A549 (cell line): ENCODE data around the gene NADSYN1. TPM values are rescaled to one million over a fixed set of nuclear protein-coding genes. Genes with fewer than 3 reads are reported as not detected.

Experiments
- ATAC-seq, 2 experiments: fragments of 200-7000 bp in 1 of 2; fragments of >200 bp in 1 of 2; cut with Nextera tagmentation in 1 of 2; cut with Tn5 transposase in 1 of 2; 3 replicates each; pipeline versions ENCODE4 v1.8.0 to v1.9.1; 2018 to 2020; ENCODE audit warnings: mild to moderate bottlenecking in 1 of 2, moderate library complexity in 1 of 2
- CTCF ChIA-PET: fragments of 300-600 bp; sonication (Branson Sonifier 250); formaldehyde crosslinking; extraction: SDS; loops from one replicate; lab custom pipeline; 2021; ENCODE audit warnings: antibody characterized with exemption, inconsistent platforms; lab: Yijun Ruan, JAX
- POLR2A ChIA-PET: fragments of 350-600 bp; formaldehyde crosslinking; extraction: SDS; loops from one replicate; lab custom pipeline; 2021; ENCODE audit warnings: antibody characterized with exemption, inconsistent platforms; lab: Yijun Ruan, JAX
- DNase-seq, 2 experiments: peaks; one replicate each; pipeline versions ENCODE4 v3.0.0 to v3.0.0-alpha.2; 2011 to 2016; ENCODE audit warnings: low read depth in 1 of 2, low spot score in 1 of 2
- FAIRE-seq: peaks from 2 replicates; lab custom pipeline; 2011; peaks lifted over from hg19 to GRCh38; lab: Jason Lieb, UNC
- H3K27ac ChIP-seq, 2 experiments: fragments of >200 bp; sonication (Bioruptor Twin); formaldehyde crosslinking; 3 replicates each; pipeline ENCODE4 v1.5.1; 2016 to 2017
- H3K4me1 ChIP-seq: fragments of >200 bp; sonication (Bioruptor Twin); formaldehyde crosslinking; 3 replicates; pipeline ENCODE4 v1.6.1; 2016
- H3K4me2 ChIP-seq: fragments of >200 bp; sonication (Bioruptor Twin); formaldehyde crosslinking; 3 replicates; pipeline ENCODE4 v1.6.1; 2016
- H3K4me3 ChIP-seq: fragments of >200 bp; sonication (Bioruptor Twin); formaldehyde crosslinking; 3 replicates; pipeline ENCODE4 v1.5.1; 2016
- H3K9me3 ChIP-seq: fragments of >200 bp; sonication (Bioruptor Twin); formaldehyde crosslinking; 3 replicates; pipeline ENCODE4 v1.6.1; 2016
- BHLHE40 ChIP-seq: IDR thresholded peaks from 2 replicates; pipeline ENCODE4 v1.6.1; 2012; ENCODE audit warnings: low read depth, low read length, inconsistent platforms
- CBX2 ChIP-seq: fragments of 200-600 bp; sonication (generic); IDR thresholded peaks from 2 replicates; pipeline ENCODE4 v1.6.1; 2016; ENCODE audit warnings: low read depth, mild to moderate bottlenecking, borderline replicate concordance
- CBX8 ChIP-seq: fragments of 200-600 bp; sonication (generic); IDR thresholded peaks from 2 replicates; pipeline ENCODE4 v1.6.1; 2016
- CEBPB ChIP-seq, 2 experiments: fragments of >200 bp in 1 of 2; sonication (Bioruptor Twin) in 1 of 2; formaldehyde crosslinking in 1 of 2; IDR thresholded peaks; 2 replicates each; pipeline ENCODE4 v1.6.1; 2012 to 2016
- CHD2 ChIP-seq: fragments of 150-350 bp; IDR thresholded peaks from 2 replicates; pipeline ENCODE4 v1.6.1; 2014; ENCODE audit warnings: low read length; ENCODE audit not compliant: partially characterized antibody
- EHF ChIP-seq: fragments of 250-450 bp; sonication (Bioruptor Pico); IDR thresholded peaks from 2 replicates; pipeline ENCODE4 v1.5.0; 2020; ENCODE audit warnings: mild to moderate bottlenecking
- EHMT2 ChIP-seq: fragments of 200-600 bp; sonication (generic); IDR thresholded peaks from 2 replicates; pipeline ENCODE4 v1.6.1; 2016; ENCODE audit warnings: antibody characterized with exemption, low read depth, mild to moderate bottlenecking, moderate library complexity
- FOSB ChIP-seq: fragments of 250-450 bp; sonication (Bioruptor Pico); IDR thresholded peaks from 2 replicates; pipeline ENCODE4 v1.5.0; 2020; ENCODE audit warnings: mild to moderate bottlenecking, moderate library complexity
- FOXS1 ChIP-seq: fragments of 250-450 bp; sonication (Bioruptor Pico); IDR thresholded peaks from 2 replicates; pipeline ENCODE4 v1.5.0; 2020; ENCODE audit warnings: mild to moderate bottlenecking, moderate library complexity
- GATA3 ChIP-seq: IDR thresholded peaks from 2 replicates; pipeline ENCODE4 v1.6.1; 2012; ENCODE audit warnings: borderline replicate concordance
- KDM1A ChIP-seq: fragments of 200-600 bp; sonication (generic); IDR thresholded peaks from 2 replicates; pipeline ENCODE4 v1.6.1; 2016; ENCODE audit warnings: low read depth, mild to moderate bottlenecking
- MYC ChIP-seq: IDR thresholded peaks from 2 replicates; pipeline ENCODE4 v1.6.1; 2012; ENCODE audit warnings: mild to moderate bottlenecking, inconsistent platforms, low read length, improper control_type of control experiment, borderline replicate concordance
- NPAS2 ChIP-seq: fragments of 250-450 bp; sonication (Bioruptor Pico); IDR thresholded peaks from 2 replicates; pipeline ENCODE4 v1.8.0; 2022; ENCODE audit warnings: mild to moderate bottlenecking, moderate library complexity, borderline replicate concordance
- PHF8 ChIP-seq: fragments of 200-600 bp; sonication (generic); IDR thresholded peaks from 2 replicates; pipeline ENCODE4 v1.6.1; 2016; ENCODE audit warnings: low read depth, mild to moderate bottlenecking, antibody characterized with exemption, moderate library complexity, borderline replicate concordance
- RAD21 ChIP-seq, 2 experiments: fragments of >200 bp in 1 of 2; sonication (Bioruptor Twin) in 1 of 2; formaldehyde crosslinking in 1 of 2; IDR thresholded peaks in 1 of 2; conservative IDR thresholded peaks in 1 of 2; 2 replicates in 1 of 2; 3 replicates in 1 of 2; pipeline ENCODE4 v1.6.1; 2012 to 2018; ENCODE audit warnings: inconsistent platforms in 1 of 2
- RARB ChIP-seq: fragments of 250-450 bp; sonication (Bioruptor Pico); IDR thresholded peaks from 2 replicates; pipeline ENCODE4 v1.8.0; 2021; ENCODE audit warnings: mild to moderate bottlenecking, moderate library complexity
- RCOR1 ChIP-seq: fragments of 150-350 bp; IDR thresholded peaks from 2 replicates; pipeline ENCODE4 v1.6.1; 2014; ENCODE audit warnings: antibody characterized with exemption, low read length, low read depth
- TFCP2L1 ChIP-seq: fragments of 250-450 bp; sonication (Bioruptor Pico); IDR thresholded peaks from 2 replicates; pipeline ENCODE4 v1.5.0; 2021; ENCODE audit warnings: mild to moderate bottlenecking
- whole genome bisulfite sequencing: methylation state at CpG from one replicate; pipeline ENCODE4 v1.1.6; 2017; ENCODE audit errors: missing lambda C conversion rate; 5-methylcytosine and 5-hydroxymethylcytosine counted together
- polyA plus RNA-seq, 4 experiments: library from polyadenylated mRNA; depleted of rRNA in 3 of 4; stranded (reverse); fragments of >200 nt; fragmentation: RNase III in 1 of 4; extraction: RNeasy Plus Mini Kit Qiagen cat#74134 plus additional on column Dnase treatment in 1 of 4; gene quantifications; 2 replicates in 3 of 4; 3 replicates in 1 of 4; pipeline ENCODE4 v1.2.3, GENCODE V29; 2011 to 2017
- TF ChIP-seq, protein P1 (sequence below): fragments of 150-350 bp; IDR thresholded peaks from 2 replicates; pipeline ENCODE4 v1.6.1; 2014; ENCODE audit warnings: low read depth, mild to moderate bottlenecking, low read length
- TF ChIP-seq, protein P2 (sequence below): fragments of 250-450 bp; sonication (Bioruptor Pico); IDR thresholded peaks from 2 replicates; pipeline ENCODE4 v1.5.0; 2020; ENCODE audit warnings: low read depth, mild to moderate bottlenecking, moderate library complexity
- TF ChIP-seq, protein P3 (sequence below): fragments of >200 bp; sonication (Bioruptor Twin); formaldehyde crosslinking; IDR thresholded peaks from 3 replicates; pipeline ENCODE4 v1.6.1; 2016
- TF ChIP-seq, protein P4 (sequence below): IDR thresholded peaks from 2 replicates; pipeline ENCODE4 v1.6.1; 2012
- TF ChIP-seq, protein P5 (sequence below): IDR thresholded peaks from 2 replicates; pipeline ENCODE4 v1.6.1; 2012

The NADSYN1 gene
- polyA plus RNA-seq, 2 of the 4 experiments (the other 2 are of a cell fraction): 34.6 to 63.3 TPM

DNA sequence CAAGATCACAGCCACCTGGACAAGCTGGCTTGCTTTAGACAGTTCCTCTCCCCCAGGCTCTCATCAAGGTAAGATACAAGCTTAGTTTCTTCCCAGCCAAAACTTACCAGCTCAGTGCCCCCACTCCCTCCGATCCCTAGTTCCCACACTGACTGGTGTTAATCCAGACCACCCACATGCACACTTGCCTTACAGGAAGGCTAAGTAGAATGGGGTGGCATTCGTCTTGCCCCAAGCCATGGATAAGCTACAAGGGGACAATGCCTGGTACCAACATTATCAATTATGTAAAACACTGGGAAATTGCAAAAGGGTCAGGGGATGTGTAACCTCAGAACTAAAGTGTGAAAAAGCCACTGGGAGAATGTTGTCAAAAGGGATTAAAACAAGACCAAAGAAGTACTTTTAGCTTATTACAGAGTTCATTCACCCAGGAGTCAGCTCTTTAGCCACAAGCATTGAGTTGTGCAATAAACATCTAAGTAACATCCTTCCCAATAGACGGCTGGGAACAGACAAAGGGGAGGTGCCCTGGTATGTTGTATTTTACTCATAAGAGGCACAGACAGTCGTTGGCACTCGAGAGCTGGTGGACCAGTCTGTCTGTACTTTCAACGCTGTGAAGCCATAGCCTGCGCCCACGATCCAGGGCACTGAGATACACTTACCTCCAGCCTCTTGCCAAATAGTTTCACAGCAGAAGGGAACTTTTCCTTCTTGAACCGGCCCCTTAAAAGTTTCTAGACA, 5.9 kb upstream of the NADSYN1 start:
- ChIA-PET CTCF (interaction anchor here (0.7 to 1.9 kb wide), 4 partner anchors 14 to 648 kb away, joined by 3 to 9 read pairs (median 4); no protein-coding TSS in a partner anchor), POLR2A (no interaction called here)
- FAIRE-seq (no peak), ATAC-seq (no peak; a peak in 1 of 6 replicates), DNase-seq (peak in 1 of 2 experiments; percentile 18)
- TF ChIP-seq CEBPB (IDR thresholded peaks at IDR 0.05): 0 out of 4 replicates have a peak, but pooled peaks of 1 of the 2 experiments have one; percentile 4
- no peak for TF ChIP-seq RAD21 (conservative IDR thresholded peaks at IDR 0.05 in 1 of 2, IDR thresholded peaks at IDR 0.05 in 1 of 2)
- H3K4me3 ChIP-seq: peak overlapping the region; percentile 75
- WGBS: 89% methylated on average over 9 of the region's 9 CpGs
- H3K9me3 ChIP-seq: peaks cover 16% of the 10 kb centered on the region
- peak overlapping the region; percentile 95 for H3K4me2 ChIP-seq
- H3K4me1 ChIP-seq: peaks cover 20% of the 10 kb centered on the region; the same call in 2 of the 3 replicates
- H3K27ac ChIP-seq: peak overlapping the region; percentile 80 to 95; a peak in 4 of 6 replicates

DNA sequence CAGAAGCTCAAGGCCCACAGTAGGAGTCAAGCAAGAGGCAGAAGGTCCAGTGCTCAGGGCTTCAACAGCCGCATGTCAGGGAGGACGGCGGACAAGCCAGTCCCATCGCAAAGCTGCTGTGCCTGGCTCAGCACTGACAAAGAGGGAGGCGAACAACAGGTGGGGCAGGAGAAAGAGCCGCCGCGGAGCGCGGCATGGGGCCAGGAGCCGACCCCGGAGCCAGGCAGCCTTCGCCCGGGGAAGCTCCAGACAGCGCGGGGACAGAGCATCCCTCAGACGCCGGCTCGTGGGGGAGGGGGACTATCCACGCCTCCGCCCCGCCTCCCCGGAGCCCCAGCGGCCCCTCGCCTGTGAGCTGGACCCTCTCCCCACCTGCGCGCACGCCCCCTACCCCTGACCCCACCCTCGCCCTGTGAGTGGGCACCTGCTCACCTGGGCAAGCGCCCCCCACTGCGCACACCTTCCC, 5.2 kb upstream of the NADSYN1 start:
- 5% methylated on average over 20 of the region's 31 CpGs for WGBS
- Histone ChIP-seq H3K9me3 (peaks cover 16% of the 10 kb centered on the region), H3K4me1 (peaks cover 20% of the 10 kb centered on the region; the same call in 2 of the 3 replicates), H3K27ac (peak overlapping the region; percentile 80 to 95), H3K4me3 (peak overlapping the region; percentile 75), H3K4me2 (peak overlapping the region; percentile 95)
- ChIA-PET CTCF (interaction anchor here (0.9 to 1.9 kb wide), 3 partner anchors 10 to 18 kb away, joined by 3 to 9 read pairs (median 4); no protein-coding TSS in a partner anchor), POLR2A (no interaction called here)
- DNase-seq (peak in 1 of 2 experiments; percentile 33), ATAC-seq (peak; percentile 52 to 64), FAIRE-seq (no peak)
- no peak for TF ChIP-seq RARB
- TF ChIP-seq EHF: no peak
- TF ChIP-seq KDM1A: no peak
- no peak for TF ChIP-seq FOXS1
- no peak for TF ChIP-seq TFCP2L1 (CRISPR knock-in tag)
- TF ChIP-seq CHD2: no peak
- TF ChIP-seq FOSB (CRISPR knock-in tag): no peak
- no peak for TF ChIP-seq CBX2
- TF ChIP-seq, protein P1, sequence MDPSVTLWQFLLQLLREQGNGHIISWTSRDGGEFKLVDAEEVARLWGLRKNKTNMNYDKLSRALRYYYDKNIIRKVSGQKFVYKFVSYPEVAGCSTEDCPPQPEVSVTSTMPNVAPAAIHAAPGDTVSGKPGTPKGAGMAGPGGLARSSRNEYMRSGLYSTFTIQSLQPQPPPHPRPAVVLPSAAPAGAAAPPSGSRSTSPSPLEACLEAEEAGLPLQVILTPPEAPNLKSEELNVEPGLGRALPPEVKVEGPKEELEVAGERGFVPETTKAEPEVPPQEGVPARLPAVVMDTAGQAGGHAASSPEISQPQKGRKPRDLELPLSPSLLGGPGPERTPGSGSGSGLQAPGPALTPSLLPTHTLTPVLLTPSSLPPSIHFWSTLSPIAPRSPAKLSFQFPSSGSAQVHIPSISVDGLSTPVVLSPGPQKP: no peak
- no peak for TF ChIP-seq EHMT2
- TF ChIP-seq, protein P2, sequence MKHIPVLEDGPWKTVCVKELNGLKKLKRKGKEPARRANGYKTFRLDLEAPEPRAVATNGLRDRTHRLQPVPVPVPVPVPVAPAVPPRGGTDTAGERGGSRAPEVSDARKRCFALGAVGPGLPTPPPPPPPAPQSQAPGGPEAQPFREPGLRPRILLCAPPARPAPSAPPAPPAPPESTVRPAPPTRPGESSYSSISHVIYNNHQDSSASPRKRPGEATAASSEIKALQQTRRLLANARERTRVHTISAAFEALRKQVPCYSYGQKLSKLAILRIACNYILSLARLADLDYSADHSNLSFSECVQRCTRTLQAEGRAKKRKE (CRISPR knock-in tag): no peak

DNA sequence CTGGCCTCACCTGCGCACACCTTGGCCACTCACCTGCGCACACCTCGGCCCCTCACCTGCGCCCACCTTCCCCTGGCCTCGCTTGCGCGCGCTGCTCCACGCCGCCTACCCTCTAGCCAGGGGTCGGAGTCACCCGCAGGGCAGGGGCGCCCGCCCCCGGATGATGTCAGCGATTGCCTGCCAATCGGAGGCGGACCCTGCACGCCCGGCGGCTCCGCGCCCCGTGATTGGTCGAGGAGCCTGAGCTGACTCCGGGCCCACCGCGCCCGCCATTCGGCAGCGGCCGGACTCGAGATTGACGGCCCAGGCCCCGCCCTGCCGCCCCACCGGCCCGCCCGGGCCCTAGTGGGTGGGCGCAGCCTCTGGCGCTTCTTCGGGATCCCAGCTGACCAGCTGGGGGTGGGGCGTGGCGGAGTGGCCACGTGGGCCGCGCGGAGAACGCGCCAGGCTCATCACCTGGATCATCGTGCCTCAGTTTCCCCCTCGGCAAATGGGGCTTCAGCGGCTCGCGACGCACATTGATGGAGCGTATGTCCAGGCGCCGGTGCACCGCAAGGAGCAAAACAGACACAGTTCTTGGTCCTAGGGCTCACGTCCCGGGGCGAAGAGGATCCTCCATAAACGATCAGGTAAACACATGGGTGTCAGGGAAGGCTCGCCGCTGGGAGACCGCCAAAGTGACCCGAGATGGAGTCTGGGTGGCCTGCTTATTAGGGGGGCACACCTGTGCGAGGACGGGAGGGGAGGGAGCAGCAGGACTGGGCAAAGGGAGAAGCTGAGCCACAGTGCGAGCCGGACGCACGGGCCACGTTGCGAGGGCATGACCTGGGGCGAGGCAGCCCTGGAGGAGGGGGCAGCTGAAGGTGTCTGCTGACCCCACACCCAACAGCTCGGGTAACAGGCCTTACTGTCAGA, 4.5 kb upstream of the NADSYN1 start, which contains the start of gene DHCR7:
DHCR7 (minus strand) TSS at position 137 of the 915 bp plus-strand sequence. CDS start 3,441 bp downstream, outside the sequence.
- H3K27ac ChIP-seq: peak within 1 kb of the TSS; percentile 80 to 95
- H3K4me3 ChIP-seq: peak within 1 kb of the TSS; percentile 75
- 0% methylated on average over 31 of the region's 78 CpGs for WGBS
- DNase-seq: peak; percentile 94 to 96
- ChIA-PET CTCF (interaction anchor here (1.8 to 1.9 kb wide), 2 partner anchors 11 to 16 kb away, joined by 4 to 9 read pairs; no protein-coding TSS in a partner anchor), POLR2A (interaction anchor here (0.7 to 1.7 kb wide), 2 partner anchors 197 to 570 kb away, joined by 3 read pairs; partner anchors contain the start of gene SHANK2)
- peaks cover 16% of the 10 kb centered on the region for H3K9me3 ChIP-seq
- peak; percentile 86 to 95 for ATAC-seq
- peaks cover 20% of the 10 kb centered on the region; the same call in 2 of the 3 replicates for H3K4me1 ChIP-seq
- FAIRE-seq: no peak
- peak within 1 kb of the TSS; percentile 95 for H3K4me2 ChIP-seq
- TF ChIP-seq BHLHE40: no peak
- no peak for TF ChIP-seq RCOR1
- TF ChIP-seq, protein P3, sequence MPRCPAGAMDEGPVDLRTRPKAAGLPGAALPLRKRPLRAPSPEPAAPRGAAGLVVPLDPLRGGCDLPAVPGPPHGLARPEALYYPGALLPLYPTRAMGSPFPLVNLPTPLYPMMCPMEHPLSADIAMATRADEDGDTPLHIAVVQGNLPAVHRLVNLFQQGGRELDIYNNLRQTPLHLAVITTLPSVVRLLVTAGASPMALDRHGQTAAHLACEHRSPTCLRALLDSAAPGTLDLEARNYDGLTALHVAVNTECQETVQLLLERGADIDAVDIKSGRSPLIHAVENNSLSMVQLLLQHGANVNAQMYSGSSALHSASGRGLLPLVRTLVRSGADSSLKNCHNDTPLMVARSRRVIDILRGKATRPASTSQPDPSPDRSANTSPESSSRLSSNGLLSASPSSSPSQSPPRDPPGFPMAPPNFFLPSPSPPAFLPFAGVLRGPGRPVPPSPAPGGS: no peak
- no peak for TF ChIP-seq CBX8
- TF ChIP-seq, protein P4, sequence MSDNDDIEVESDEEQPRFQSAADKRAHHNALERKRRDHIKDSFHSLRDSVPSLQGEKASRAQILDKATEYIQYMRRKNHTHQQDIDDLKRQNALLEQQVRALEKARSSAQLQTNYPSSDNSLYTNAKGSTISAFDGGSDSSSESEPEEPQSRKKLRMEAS: peak; percentile 97
- 0 out of 2 replicates have a peak, but pooled peaks have one; percentile 12 for TF ChIP-seq GATA3
- TF ChIP-seq, protein P2 (CRISPR knock-in tag): no peak
- no peak for TF ChIP-seq NPAS2 (CRISPR knock-in tag)
- peak; percentile 63; the same call in 1 of the 2 replicates for TF ChIP-seq PHF8
- TF ChIP-seq, protein P5, sequence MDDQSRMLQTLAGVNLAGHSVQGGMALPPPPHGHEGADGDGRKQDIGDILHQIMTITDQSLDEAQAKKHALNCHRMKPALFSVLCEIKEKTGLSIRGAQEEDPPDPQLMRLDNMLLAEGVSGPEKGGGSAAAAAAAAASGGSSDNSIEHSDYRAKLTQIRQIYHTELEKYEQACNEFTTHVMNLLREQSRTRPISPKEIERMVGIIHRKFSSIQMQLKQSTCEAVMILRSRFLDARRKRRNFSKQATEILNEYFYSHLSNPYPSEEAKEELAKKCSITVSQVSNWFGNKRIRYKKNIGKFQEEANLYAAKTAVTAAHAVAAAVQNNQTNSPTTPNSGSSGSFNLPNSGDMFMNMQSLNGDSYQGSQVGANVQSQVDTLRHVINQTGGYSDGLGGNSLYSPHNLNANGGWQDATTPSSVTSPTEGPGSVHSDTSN: peak; percentile 92
- peak; percentile 77 for TF ChIP-seq MYC
- no peak for TF ChIP-seq CHD2
